IPS DF 6.9 (cell line): ENCODE data around the gene GPC2.
"Not testable (repeated sequence)": the region's sequence is repeated elsewhere in the genome, so short reads cannot be mapped to it uniquely, and the experiment has no call there.

ENCODE experiments used
- DNase-seq: peaks from one replicate; pipeline ENCODE4 v3.0.0-alpha.2; 2013; ENCODE audit warnings: low read depth, low spot score
- H3K27ac ChIP-seq: one replicate; pipeline ENCODE4 v1.5.1; 2013; ENCODE audit warnings: low read length, control low read depth
- H3K27me3 ChIP-seq: 2 replicates; pipeline ENCODE4 v1.6.1; 2013; ENCODE audit warnings: mild to moderate bottlenecking, low read length; ENCODE audit not compliant: control insufficient read depth, insufficient read depth
- H3K36me3 ChIP-seq: 2 replicates; pipeline ENCODE4 v1.6.1; 2013; ENCODE audit warnings: low read length; ENCODE audit not compliant: control insufficient read depth, insufficient read depth
- H3K4me1 ChIP-seq: 2 replicates; pipeline ENCODE4 v1.6.1; 2013; ENCODE audit warnings: low read length; ENCODE audit not compliant: control insufficient read depth, insufficient read depth
- H3K4me3 ChIP-seq: 2 replicates; pipeline ENCODE4 v1.5.1; 2013; ENCODE audit warnings: mild to moderate bottlenecking, low read length
- H3K9me3 ChIP-seq: 2 replicates; pipeline ENCODE4 v1.6.1; 2013; ENCODE audit warnings: low read length, inconsistent platforms; ENCODE audit not compliant: control insufficient read depth, insufficient read depth
- WGBS: extraction: QIAGEN DNeasy Blood & Tissue Kit; methylation state at CpG from one replicate; pipeline ENCODE4 v1.1.7; 2013; ENCODE audit warnings: mixed read lengths, missing lambda C conversion rate; ENCODE audit not compliant: insufficient read length, insufficient coverage; 5-methylcytosine and 5-hydroxymethylcytosine counted together

Gene GPC2

GRCh38 chr7:100182616-100183015 is 5.4 kb upstream of the GPC2 start:
- no CpG with 5 or more reads among the region's 6 CpGs for WGBS
- H3K36me3 ChIP-seq, DNase-seq, H3K27ac ChIP-seq, H3K4me3 ChIP-seq, H3K4me1 ChIP-seq, H3K9me3 ChIP-seq, H3K27me3 ChIP-seq: not testable (repeated sequence)

DNA sequence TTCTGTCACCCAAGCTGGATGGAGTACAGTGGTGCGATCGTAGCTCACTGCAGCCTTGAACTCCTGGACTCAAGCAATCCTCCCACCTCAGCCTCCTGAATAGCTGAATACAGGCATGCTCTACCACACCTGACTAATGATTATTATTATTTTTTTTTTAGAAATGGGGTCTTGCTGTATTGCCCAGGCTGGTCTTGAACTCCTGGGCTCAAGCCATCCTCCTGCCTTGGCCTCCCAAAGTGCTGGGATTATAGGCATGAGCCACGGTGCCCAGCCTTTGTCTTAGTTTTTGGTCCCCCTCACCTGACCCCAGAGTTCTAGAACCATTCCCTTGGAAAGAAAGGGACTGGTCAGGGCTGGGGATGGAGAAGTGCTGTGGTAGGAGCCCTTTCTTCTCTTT is 2.9 kb upstream of the GPC2 start:
- not testable (repeated sequence) for DNase-seq, H3K27me3 ChIP-seq, H3K9me3 ChIP-seq, H3K4me3 ChIP-seq, H3K27ac ChIP-seq, H3K36me3 ChIP-seq, H3K4me1 ChIP-seq
- WGBS: no CpG with 5 or more reads among the region's 3 CpGs

- H3K27ac ChIP-seq: no peak overlapping the region
- peaks cover 5% of the 10 kb centered on the region for H3K36me3 ChIP-seq
- peaks cover 2% of the 10 kb centered on the region for H3K4me1 ChIP-seq
- no CpG with 5 or more reads among the region's 14 CpGs for WGBS
- H3K27me3 ChIP-seq: no peaks in the 10 kb centered on the region
- DNase-seq: no peak
- no peaks in the 10 kb centered on the region for H3K9me3 ChIP-seq
- H3K4me3 ChIP-seq: peak overlapping the region; percentile 74; the same call in 1 of the 2 replicates
Measured at GRCh38 chr7:100176096-100177044, 811 bp downstream of the GPC2 start.

GRCh38 chr7:100175296-100175935 is 1.8 kb downstream of the GPC2 start:
- H3K27ac ChIP-seq: no peak overlapping the region
- H3K4me3 ChIP-seq: no peak overlapping the region
- H3K36me3 ChIP-seq: peaks cover 5% of the 10 kb centered on the region
- no peaks in the 10 kb centered on the region for H3K27me3 ChIP-seq
- no CpG with 5 or more reads among the region's 14 CpGs for WGBS
- no peaks in the 10 kb centered on the region for H3K9me3 ChIP-seq
- peaks cover 2% of the 10 kb centered on the region for H3K4me1 ChIP-seq
- no peak for DNase-seq

GRCh38 chr7:100174582-100174981 is 2.6 kb downstream of the GPC2 start:
- H3K4me3 ChIP-seq: no peak overlapping the region
- H3K27me3 ChIP-seq: no peaks in the 10 kb centered on the region
- peaks cover 4% of the 10 kb centered on the region for H3K4me1 ChIP-seq
- H3K9me3 ChIP-seq: no peaks in the 10 kb centered on the region
- WGBS: no CpG with 5 or more reads among the region's 5 CpGs
- peaks cover 5% of the 10 kb centered on the region for H3K36me3 ChIP-seq
- no peak for DNase-seq
- H3K27ac ChIP-seq: no peak overlapping the region

- WGBS: no CpG with 5 or more reads among the region's 11 CpGs
- Histone ChIP-seq H3K4me1 (peaks cover 4% of the 10 kb centered on the region), H3K9me3 (no peaks in the 10 kb centered on the region), H3K4me3 (no peak overlapping the region), H3K27me3 (no peaks in the 10 kb centered on the region), H3K27ac (no peak overlapping the region), H3K36me3 (peaks cover 5% of the 10 kb centered on the region)
- no peak for DNase-seq
Measured at GRCh38 chr7:100173806-100174495, 3.2 kb downstream of the GPC2 start.

- H3K36me3 ChIP-seq: peaks cover 5% of the 10 kb centered on the region
- peak overlapping the region; percentile 32; the same call in 1 of the 2 replicates for H3K4me3 ChIP-seq
- no CpG with 5 or more reads among the region's 22 CpGs for WGBS
- no peak overlapping the region for H3K27ac ChIP-seq
- no peak for DNase-seq
- H3K9me3 ChIP-seq: no peaks in the 10 kb centered on the region
- peaks cover 7% of the 10 kb centered on the region for H3K4me1 ChIP-seq
- H3K27me3 ChIP-seq: no peaks in the 10 kb centered on the region
Measured at GRCh38 chr7:100171840-100172239, 5.3 kb downstream of the GPC2 start.

DNA sequence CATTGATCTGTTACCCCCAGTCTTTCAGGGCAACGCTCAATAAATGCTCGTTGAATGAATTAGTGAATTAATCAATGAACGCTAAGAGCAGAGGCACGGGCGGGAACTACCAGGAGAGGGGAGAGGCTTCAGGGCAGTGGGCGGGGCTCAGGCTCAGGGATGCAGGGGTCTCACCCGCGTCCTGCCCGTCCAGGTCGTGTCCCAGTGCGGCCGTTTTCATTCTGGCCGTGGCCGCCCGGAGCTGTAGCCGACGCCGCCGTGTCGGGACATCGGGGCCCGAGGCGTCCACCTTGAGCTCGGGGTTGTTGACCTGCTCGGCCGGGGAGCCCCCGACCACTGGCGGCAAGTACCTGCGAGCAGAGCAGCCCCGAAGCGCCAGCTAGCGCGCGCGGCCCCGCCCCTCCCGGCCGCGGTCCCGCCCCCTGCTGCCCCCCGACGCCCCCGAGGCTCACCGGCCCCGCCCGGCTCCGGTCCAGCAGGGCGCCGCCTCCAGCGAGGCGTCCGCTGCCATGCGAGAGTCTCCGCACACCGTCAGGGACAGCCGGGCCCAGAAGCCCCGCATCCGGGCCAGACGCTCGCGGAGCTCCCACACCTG is 6.0 kb downstream of the GPC2 start:
- Histone ChIP-seq H3K27ac (no peak overlapping the region), H3K36me3 (peaks cover 5% of the 10 kb centered on the region), H3K9me3 (no peaks in the 10 kb centered on the region), H3K4me1 (peaks cover 6% of the 10 kb centered on the region), H3K27me3 (no peaks in the 10 kb centered on the region), H3K4me3 (peak overlapping the region; percentile 32; the same call in 1 of the 2 replicates)
- DNase-seq: no peak
- WGBS: no CpG with 5 or more reads among the region's 61 CpGs

- H3K27ac ChIP-seq: no peak overlapping the region
- peaks cover 5% of the 10 kb centered on the region for H3K4me1 ChIP-seq
- peaks cover 5% of the 10 kb centered on the region for H3K36me3 ChIP-seq
- no peak overlapping the region for H3K4me3 ChIP-seq
- no peaks in the 10 kb centered on the region for H3K9me3 ChIP-seq
- H3K27me3 ChIP-seq: no peaks in the 10 kb centered on the region
- no peak for DNase-seq
- WGBS: no CpG with 5 or more reads among the region's 11 CpGs
Measured at GRCh38 chr7:100170101-100170897, 6.9 kb downstream of the GPC2 start.
